ENCODE data around the gene OR5AK2.
"Not testable (repeated sequence)": the region's sequence is repeated elsewhere in the genome, so short reads cannot be mapped to it uniquely, and the experiment has no call there.

The OR5AK2 gene

GRCh38 chr11:56950510-56950909 is 38.2 kb upstream of the OR5AK2 start:
- TF ChIP-seq ESRRG (CRISPR knock-in tag; IDR thresholded peaks at IDR 0.05): no peak
- TF ChIP-seq ISL1 (CRISPR knock-in tag; IDR thresholded peaks at IDR 0.05): no peak
- TF ChIP-seq ZNF565 (CRISPR knock-in tag; conservative IDR thresholded peaks at IDR 0.05; ENCODE audit: low read depth): no peak
- TF ChIP-seq PPARA (CRISPR knock-in tag; IDR thresholded peaks at IDR 0.05; ENCODE audit: borderline replicate concordance): no peak
- no peak for TF ChIP-seq SNAI2 (CRISPR knock-in tag; IDR thresholded peaks at IDR 0.05)
- TF ChIP-seq ZNF8 (CRISPR knock-in tag; IDR thresholded peaks at IDR 0.05): no peak

GRCh38 chr11:56953907-56954306 is 34.8 kb upstream of the OR5AK2 start:
- not testable (repeated sequence) for ATAC-seq
- peak; percentile 86 for TF ChIP-seq ZNF8 (CRISPR knock-in tag; IDR thresholded peaks at IDR 0.05)

More at GRCh38 chr11:56950510-56950909, 38.2 kb upstream of the OR5AK2 start:
- ATAC-seq: no peak

- TF ChIP-seq ZNF565 (CRISPR knock-in tag; conservative IDR thresholded peaks at IDR 0.05; ENCODE audit: low read depth) (no peak), RARB (CRISPR knock-in tag; IDR thresholded peaks at IDR 0.05) (no peak), TOX (CRISPR knock-in tag; IDR thresholded peaks at IDR 0.05; ENCODE audit: borderline replicate concordance) (no peak), TSHZ2 (CRISPR knock-in tag; IDR thresholded peaks at IDR 0.05) (no peak), PATZ1 (CRISPR knock-in tag; IDR thresholded peaks at IDR 0.05; ENCODE audit: borderline replicate concordance) (no peak), TCF4 (CRISPR knock-in tag; IDR thresholded peaks at IDR 0.05; ENCODE audit: borderline replicate concordance) (no peak), ZNF70 (CRISPR knock-in tag; IDR thresholded peaks at IDR 0.05) (no peak), CREB5 (CRISPR knock-in tag; IDR thresholded peaks at IDR 0.05; ENCODE audit: low read depth) (no peak), ZC3H10 (CRISPR knock-in tag; IDR thresholded peaks at IDR 0.05) (no peak), BACH2 (CRISPR knock-in tag; IDR thresholded peaks at IDR 0.05; ENCODE audit: borderline replicate concordance) (no peak), SNAI2 (CRISPR knock-in tag; IDR thresholded peaks at IDR 0.05) (no peak), CSRNP3 (CRISPR knock-in tag; IDR thresholded peaks at IDR 0.05) (no peak), OSR1 (CRISPR knock-in tag; IDR thresholded peaks at IDR 0.05) (no peak), ISL1 (CRISPR knock-in tag; IDR thresholded peaks at IDR 0.05) (no peak), PPARA (CRISPR knock-in tag; IDR thresholded peaks at IDR 0.05; ENCODE audit: borderline replicate concordance) (no peak)
- ATAC-seq: no peak
Observed at GRCh38 chr11:56961609-56962008, 27.1 kb upstream of the OR5AK2 start.

GRCh38 chr11:56967726-56968125 is 21.0 kb upstream of the OR5AK2 start:
- no peak for ATAC-seq
- no peak for TF ChIP-seq CSDC2 (CRISPR knock-in tag; IDR thresholded peaks at IDR 0.05)
- TF ChIP-seq RARB (CRISPR knock-in tag; IDR thresholded peaks at IDR 0.05): no peak
- TF ChIP-seq TCF4 (CRISPR knock-in tag; IDR thresholded peaks at IDR 0.05; ENCODE audit: borderline replicate concordance): no peak
- no peak for TF ChIP-seq ARNTL (CRISPR knock-in tag; IDR thresholded peaks at IDR 0.05; ENCODE audit: borderline replicate concordance, low read depth)
- no peak for TF ChIP-seq ZNF8 (CRISPR knock-in tag; IDR thresholded peaks at IDR 0.05)
- no peak for TF ChIP-seq POU6F1 (CRISPR knock-in tag; IDR thresholded peaks at IDR 0.05; ENCODE audit: borderline replicate concordance, low read depth)
- no peak for TF ChIP-seq ESRRG (CRISPR knock-in tag; IDR thresholded peaks at IDR 0.05)
